ENCODE data around the gene DDOST. TPM values are rescaled to one million over a fixed set of nuclear protein-coding genes. Genes with fewer than 3 reads are reported as not detected.

DDOST gene
- polyA plus RNA-seq, 3 donors from 2014 or later = 365 to 518 (median 376) TPM

- Mint-ChIP-seq H3K4me3 (peak overlapping the region in 1 of 5 donors; percentile 4), H3K27me3 (ENCODE audit: low read depth in 3 of 3) (peaks cover 0 to 6% (median 3%) of the 10 kb centered on the region in 3 donors), H3K4me1 (peaks cover 36 to 38% of the 10 kb centered on the region in 2 donors), H3K9me3 (no peaks in the 10 kb centered on the region), H3K36me3 (peaks cover 0 to 5% (median 0%) of the 10 kb centered on the region in 3 donors), H3K27ac (no peak overlapping the region)
- no peak for DNase-seq
Measured at GRCh38 chr1:20663969-20664715, 3.0 kb upstream of the DDOST start.

GRCh38 chr1:20663365-20663764, 2.2 kb upstream of the DDOST start:
- H3K27ac Mint-ChIP-seq = peak overlapping the region in 1 of 6 donors; percentile 45
- H3K9me3 Mint-ChIP-seq = no peaks in the 10 kb centered on the region
- H3K27me3 Mint-ChIP-seq (ENCODE audit: low read depth in 3 of 3) = peaks cover 0 to 6% (median 2%) of the 10 kb centered on the region in 3 donors
- H3K36me3 Mint-ChIP-seq = peaks cover 0 to 5% (median 0%) of the 10 kb centered on the region in 3 donors
- DNase-seq = no peak
- H3K4me3 Mint-ChIP-seq = peak overlapping the region in 3 of 5 donors; percentile 98 to 99 (median 99)
- H3K4me1 Mint-ChIP-seq = peaks cover 41% of the 10 kb centered on the region in 2 donors

GRCh38 chr1:20662110-20662475, 924 bp upstream of the DDOST start:
- H3K27ac Mint-ChIP-seq = peak overlapping the region; percentile 93 to 99 (median 98)
- no peaks in the 10 kb centered on the region for H3K9me3 Mint-ChIP-seq
- no peak for DNase-seq
- H3K4me1 Mint-ChIP-seq = peaks cover 47 to 54% of the 10 kb centered on the region in 2 donors
- peaks cover 0 to 7% (median 1%) of the 10 kb centered on the region in 3 donors for H3K36me3 Mint-ChIP-seq
- H3K27me3 Mint-ChIP-seq (ENCODE audit: low read depth in 3 of 3) = peaks cover 0 to 8% (median 0%) of the 10 kb centered on the region in 3 donors
- peak overlapping the region; percentile 98 to 99 (median 99) for H3K4me3 Mint-ChIP-seq

GRCh38 chr1:20660847-20661206, 342 bp downstream of the DDOST start:
- Mint-ChIP-seq H3K9me3 (no peaks in the 10 kb centered on the region), H3K36me3 (peaks cover 0 to 10% (median 9%) of the 10 kb centered on the region in 3 donors), H3K4me1 (peaks cover 53 to 65% of the 10 kb centered on the region in 2 donors), H3K27me3 (ENCODE audit: low read depth in 3 of 3) (peaks cover 0 to 9% (median 0%) of the 10 kb centered on the region in 3 donors), H3K4me3 (peak overlapping the region; percentile 98 to 99 (median 99)), H3K27ac (peak overlapping the region; percentile 93 to 99 (median 98))
- no peak for DNase-seq

GRCh38 chr1:20660363-20660762, 806 bp downstream of the DDOST start:
- Mint-ChIP-seq H3K4me1 (peaks cover 53 to 65% of the 10 kb centered on the region in 2 donors), H3K36me3 (peaks cover 0 to 10% (median 9%) of the 10 kb centered on the region in 3 donors), H3K4me3 (peak overlapping the region; percentile 98 to 99 (median 99)), H3K27ac (peak overlapping the region; percentile 93 to 99 (median 98)), H3K27me3 (ENCODE audit: low read depth in 3 of 3) (peaks cover 0 to 9% (median 0%) of the 10 kb centered on the region in 3 donors), H3K9me3 (no peaks in the 10 kb centered on the region)
- DNase-seq = no peak

- Mint-ChIP-seq H3K27ac (no peak overlapping the region), H3K36me3 (peaks cover 8 to 10% (median 9%) of the 10 kb centered on the region in 3 donors), H3K4me1 (peaks cover 53 to 65% of the 10 kb centered on the region in 2 donors), H3K9me3 (no peaks in the 10 kb centered on the region), H3K4me3 (peak overlapping the region in 1 of 5 donors; percentile 38), H3K27me3 (ENCODE audit: low read depth in 3 of 3) (peaks cover 0 to 9% (median 0%) of the 10 kb centered on the region in 3 donors)
- DNase-seq = no peak
Measured at GRCh38 chr1:20658166-20658915, 2.8 kb downstream of the DDOST start.

GRCh38 chr1:20657024-20657423, 4.1 kb downstream of the DDOST start:
- Mint-ChIP-seq H3K9me3 (no peaks in the 10 kb centered on the region), H3K36me3 (peaks cover 9 to 20% (median 13%) of the 10 kb centered on the region in 3 donors), H3K27me3 (ENCODE audit: low read depth in 3 of 3) (peaks cover 0 to 12% (median 0%) of the 10 kb centered on the region in 3 donors), H3K4me1 (peaks cover 45 to 56% of the 10 kb centered on the region in 2 donors), H3K4me3 (no peak overlapping the region), H3K27ac (peak overlapping the region in 1 of 6 donors; percentile 40)
- no peak for DNase-seq

GRCh38 chr1:20654104-20654690, 7.0 kb downstream of the DDOST start:
- Mint-ChIP-seq H3K4me1 (peaks cover 18 to 28% of the 10 kb centered on the region in 2 donors), H3K36me3 (peaks cover 28 to 37% (median 30%) of the 10 kb centered on the region in 3 donors), H3K9me3 (no peaks in the 10 kb centered on the region), H3K27me3 (ENCODE audit: low read depth in 3 of 3) (peaks cover 0 to 8% (median 0%) of the 10 kb centered on the region in 3 donors), H3K4me3 (no peak overlapping the region), H3K27ac (no peak overlapping the region)
- DNase-seq = no peak

- DNase-seq = no peak
- no peak overlapping the region for H3K4me3 Mint-ChIP-seq
- no peaks in the 10 kb centered on the region for H3K9me3 Mint-ChIP-seq
- H3K27ac Mint-ChIP-seq = peak overlapping the region in 1 of 6 donors; percentile 30
- peaks cover 0 to 9% (median 0%) of the 10 kb centered on the region in 3 donors for H3K27me3 Mint-ChIP-seq (ENCODE audit: low read depth in 3 of 3)
- H3K4me1 Mint-ChIP-seq = peaks cover 7 to 13% of the 10 kb centered on the region in 2 donors
- peaks cover 30 to 41% (median 31%) of the 10 kb centered on the region in 3 donors for H3K36me3 Mint-ChIP-seq
Measured at GRCh38 chr1:20652300-20652699, 8.9 kb downstream of the DDOST start.

- no peak for DNase-seq
- Mint-ChIP-seq H3K27ac (peak overlapping the region in 2 of 6 donors; percentile 5 to 34), H3K9me3 (no peaks in the 10 kb centered on the region), H3K4me3 (no peak overlapping the region), H3K36me3 (peaks cover 22 to 37% (median 28%) of the 10 kb centered on the region in 3 donors), H3K4me1 (no peaks in the 10 kb centered on the region), H3K27me3 (ENCODE audit: low read depth in 3 of 3) (peaks cover 0 to 7% (median 0%) of the 10 kb centered on the region in 3 donors)
Measured at GRCh38 chr1:20648946-20649345, 12.2 kb downstream of the DDOST start.

GRCh38 chr1:20648438-20648837, 12.7 kb downstream of the DDOST start:
- Mint-ChIP-seq H3K27me3 (ENCODE audit: low read depth in 3 of 3) (peaks cover 0 to 7% (median 0%) of the 10 kb centered on the region in 3 donors), H3K27ac (peak overlapping the region in 1 of 6 donors; percentile 16), H3K9me3 (no peaks in the 10 kb centered on the region), H3K36me3 (peaks cover 22 to 37% (median 26%) of the 10 kb centered on the region in 3 donors), H3K4me1 (no peaks in the 10 kb centered on the region), H3K4me3 (no peak overlapping the region)
- DNase-seq = no peak

- DNase-seq = no peak
- H3K4me3 Mint-ChIP-seq = no peak overlapping the region
- peaks cover 0 to 8% (median under 1%) of the 10 kb centered on the region in 3 donors for H3K27me3 Mint-ChIP-seq (ENCODE audit: low read depth in 3 of 3)
- no peak overlapping the region for H3K27ac Mint-ChIP-seq
- H3K4me1 Mint-ChIP-seq = peaks cover under 1% of the 10 kb centered on the region in 2 donors
- H3K9me3 Mint-ChIP-seq = no peaks in the 10 kb centered on the region
- H3K36me3 Mint-ChIP-seq = peaks cover 10 to 16% (median 14%) of the 10 kb centered on the region in 3 donors
Measured at GRCh38 chr1:20645414-20645813, 15.8 kb downstream of the DDOST start.

GRCh38 chr1:20644416-20644815, 16.8 kb downstream of the DDOST start:
- DNase-seq = no peak
- Mint-ChIP-seq H3K27ac (no peak overlapping the region), H3K4me3 (no peak overlapping the region), H3K36me3 (peaks cover 4 to 12% (median 8%) of the 10 kb centered on the region in 3 donors), H3K27me3 (ENCODE audit: low read depth in 3 of 3) (peaks cover 0 to 9% (median 3%) of the 10 kb centered on the region in 3 donors), H3K4me1 (peaks cover 3 to 6% of the 10 kb centered on the region in 2 donors), H3K9me3 (no peaks in the 10 kb centered on the region)

Measured in immature natural killer cell (primary cell).